Iris pigment epithelial cell (primary cell): ENCODE results near the gene USP38.
"Not testable (repeated sequence)": the region's sequence is repeated elsewhere in the genome, so short reads cannot be mapped to it uniquely, and the experiment has no call there.

Source experiments
- DNase-seq: peaks from one replicate; pipeline ENCODE4 v3.0.0-alpha.2; 2011; ENCODE audit warnings: low read depth

USP38 gene

DNA sequence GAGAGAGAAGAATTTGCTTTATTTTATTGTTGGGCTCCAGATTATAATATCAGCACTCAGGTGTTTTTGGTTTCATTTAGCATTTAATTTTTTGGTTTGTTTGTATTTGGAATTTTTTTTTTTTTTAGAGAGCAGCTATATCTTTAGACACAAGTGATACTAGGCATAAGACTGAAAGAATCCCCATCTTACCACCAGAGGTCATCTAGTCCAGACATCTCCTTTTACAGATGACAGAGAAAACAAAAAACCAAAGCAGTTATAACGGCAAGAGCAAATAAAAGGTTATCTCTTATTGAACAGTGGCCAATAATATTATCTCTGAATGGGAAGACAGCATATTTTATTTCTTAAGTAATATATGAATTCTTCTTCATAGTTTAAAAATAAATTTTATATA, 22.8 kb downstream of the USP38 start:
- DNase-seq, result peak; percentile 27

- DNase-seq, result no peak
Observed at GRCh38 chr4:143212566-143212965, 27.8 kb downstream of the USP38 start.

- DNase-seq, result no peak
Observed at GRCh38 chr4:143215873-143216272, 31.2 kb downstream of the USP38 start.

DNA sequence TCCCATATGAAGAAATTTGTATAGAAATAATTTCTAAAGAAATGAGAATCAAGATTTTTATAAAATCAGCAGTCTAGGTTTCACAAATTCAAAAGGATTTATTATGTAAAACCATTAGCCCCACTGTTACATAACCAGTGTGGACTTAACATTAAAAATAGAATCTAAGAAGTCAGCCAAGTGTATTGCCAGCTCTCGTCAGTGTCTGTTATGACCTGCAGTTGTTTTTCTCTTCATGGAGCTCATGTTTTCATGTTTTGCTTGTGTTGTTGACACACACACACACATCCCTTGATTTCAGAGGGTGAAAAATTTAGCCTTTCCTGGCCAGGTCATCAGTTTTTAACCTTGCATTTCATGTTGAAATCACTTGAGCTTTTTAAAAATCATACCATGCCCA, 39.5 kb downstream of the USP38 start:
- DNase-seq, result no peak

GRCh38 chr4:143225167-143225566, 40.5 kb downstream of the USP38 start:
- no peak for DNase-seq

DNA sequence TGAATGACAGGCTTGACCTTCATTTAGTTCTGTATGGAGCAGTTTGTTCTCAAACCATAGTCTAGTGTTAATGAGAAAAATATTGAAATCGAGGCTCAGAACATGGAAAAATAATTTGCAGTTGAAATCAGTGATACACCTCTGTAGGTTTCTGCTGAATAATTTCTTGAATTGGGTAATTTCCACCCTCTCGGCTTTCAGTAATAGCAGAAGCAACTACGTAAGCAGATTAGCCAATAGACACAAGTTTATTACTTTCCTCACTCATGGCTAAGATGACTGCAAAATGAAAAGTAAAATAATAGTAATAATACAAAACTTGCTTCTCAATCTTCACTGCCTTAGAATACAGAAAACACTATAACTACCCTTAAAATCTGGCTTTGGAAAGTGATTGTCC, 46.0 kb downstream of the USP38 start:
- no peak for DNase-seq

GRCh38 chr4:143232277-143232676, 47.6 kb downstream of the USP38 start:
- no peak for DNase-seq

- DNase-seq, result no peak
Observed at GRCh38 chr4:143234153-143234552, 49.4 kb downstream of the USP38 start.

- not testable (repeated sequence) for DNase-seq
Observed at GRCh38 chr4:143237195-143237594, 52.5 kb downstream of the USP38 start.

DNA sequence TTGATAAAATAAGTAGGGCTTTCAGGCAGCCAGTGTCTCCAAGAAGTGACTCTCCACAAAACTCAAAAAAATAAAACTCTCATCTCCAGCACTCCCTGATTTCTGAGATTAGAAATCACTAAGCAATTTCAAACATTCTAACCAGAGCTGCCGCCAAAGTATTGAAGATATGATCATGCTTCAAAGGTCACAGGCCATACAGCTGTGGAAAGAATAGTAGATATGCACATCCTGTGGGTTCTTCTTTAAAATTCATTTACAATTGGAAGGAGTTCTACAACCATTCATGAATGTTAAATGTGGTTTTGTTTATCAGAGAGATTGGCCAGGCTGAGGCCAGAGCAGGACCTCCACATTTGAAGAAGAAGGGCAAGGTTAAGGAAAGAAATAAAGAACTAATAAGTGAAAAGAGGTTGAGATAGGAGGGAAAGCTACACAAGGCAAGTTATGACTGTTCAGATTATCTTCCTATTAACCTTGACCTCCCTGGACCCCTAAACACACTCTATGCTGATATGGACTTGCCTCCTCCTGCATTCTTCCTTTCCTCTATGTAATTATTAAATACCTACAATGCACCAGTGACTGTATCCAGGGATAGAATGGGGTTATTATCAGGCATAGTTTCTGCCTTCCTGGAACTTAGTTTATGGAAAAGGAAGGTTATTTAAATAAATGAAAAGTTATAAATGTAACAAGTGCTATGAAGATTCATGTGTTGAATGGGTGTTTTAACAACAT, 56.4 kb downstream of the USP38 start:
- DNase-seq, result no peak

- peak; percentile 49 for DNase-seq
Observed at GRCh38 chr4:143241892-143242291, 57.2 kb downstream of the USP38 start.

DNA sequence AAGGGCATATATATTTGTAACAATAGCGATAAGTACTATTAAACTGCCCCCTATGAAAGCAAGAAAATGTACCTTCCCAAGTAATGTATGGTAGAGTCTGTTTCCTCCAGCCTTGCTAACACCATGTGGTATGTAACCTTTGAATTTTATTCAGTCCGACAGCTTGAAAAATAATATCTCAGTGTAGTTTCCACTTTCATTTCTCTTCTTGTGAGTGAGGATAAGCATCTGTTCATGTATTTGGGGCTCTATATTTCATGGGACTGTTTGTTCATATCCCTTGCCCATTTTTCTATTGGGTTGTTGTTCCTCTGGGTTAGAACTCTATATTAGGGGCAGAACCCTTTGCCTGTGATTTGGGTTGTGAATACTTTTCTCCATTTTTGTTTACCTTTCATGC, 58.3 kb downstream of the USP38 start:
- no peak for DNase-seq

DNA sequence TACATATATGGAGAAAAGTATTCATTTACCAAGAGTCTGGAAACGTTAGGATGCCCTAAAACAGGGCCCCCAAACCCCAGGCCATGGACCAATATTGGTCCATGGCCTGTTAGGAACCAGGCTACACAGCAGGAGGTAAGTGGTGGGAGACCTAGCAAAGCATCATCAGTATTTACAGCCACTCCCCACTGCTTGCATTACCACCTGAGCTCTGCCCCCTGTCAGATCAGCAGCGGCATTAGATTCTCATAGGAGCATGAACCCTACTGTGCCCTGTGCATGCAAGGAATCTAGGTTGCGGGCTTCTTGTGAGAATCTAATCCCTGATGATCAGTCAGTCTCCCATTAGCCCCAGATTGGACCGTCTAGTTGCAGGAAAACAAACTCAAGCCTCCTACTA, 62.3 kb downstream of the USP38 start:
- no peak for DNase-seq

DNA sequence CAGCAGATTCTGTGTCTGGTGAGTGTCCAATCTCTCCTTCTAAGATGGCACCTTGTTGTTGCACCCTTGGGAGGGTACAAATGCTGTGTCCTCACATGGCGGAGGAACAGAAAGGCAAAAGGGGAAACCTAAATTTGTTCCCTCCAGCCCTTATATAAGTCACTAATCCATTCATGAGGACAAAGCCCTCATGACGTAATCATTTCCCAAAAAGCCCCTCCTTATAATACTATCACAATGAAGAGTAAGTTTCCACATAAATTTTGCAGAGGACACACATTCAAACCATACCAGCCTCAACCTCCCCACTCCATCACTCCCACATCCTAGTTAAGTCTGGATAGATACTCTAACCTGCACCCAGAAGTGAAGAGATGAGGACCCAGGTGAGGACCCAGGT, 63.1 kb downstream of the USP38 start:
- no peak for DNase-seq

DNA sequence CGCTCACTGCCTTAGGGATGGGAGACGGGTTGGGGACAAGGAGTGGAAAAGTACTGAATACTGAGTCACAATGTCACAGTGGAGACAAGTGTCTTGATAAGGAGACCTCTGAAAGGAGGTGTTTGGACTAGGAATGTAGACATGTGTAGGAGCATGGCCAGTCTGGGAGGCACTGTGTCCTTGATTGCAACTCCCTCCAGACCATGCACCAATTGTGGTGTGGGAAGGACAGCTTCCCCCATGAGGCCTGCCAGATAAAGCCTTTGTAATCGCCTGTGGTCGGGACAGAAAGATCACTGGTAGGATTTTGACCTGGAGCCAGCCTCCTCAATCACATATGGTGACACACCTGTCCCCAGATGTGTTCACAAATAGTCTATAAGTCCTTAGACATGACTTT, 64.1 kb downstream of the USP38 start:
- no peak for DNase-seq

DNA sequence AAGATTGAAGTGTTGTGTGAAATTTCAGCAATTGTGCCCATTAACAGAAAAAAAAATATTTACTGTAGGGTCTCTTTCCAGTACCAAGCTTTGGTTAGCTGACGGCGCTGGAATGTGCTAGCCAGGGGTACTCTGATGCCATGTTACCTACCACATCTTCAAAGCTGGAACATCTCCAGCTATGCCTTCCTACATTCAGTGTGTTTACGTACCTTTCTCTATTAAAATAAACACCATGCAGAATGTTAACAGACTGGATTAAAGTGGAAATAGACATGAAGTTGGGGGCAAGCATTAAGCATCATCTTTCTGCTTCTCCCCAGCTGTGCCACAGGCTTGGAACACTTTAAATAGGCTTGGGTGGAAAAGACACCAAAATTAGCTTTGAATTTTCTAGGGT, 65.9 kb downstream of the USP38 start:
- no peak for DNase-seq

DNA sequence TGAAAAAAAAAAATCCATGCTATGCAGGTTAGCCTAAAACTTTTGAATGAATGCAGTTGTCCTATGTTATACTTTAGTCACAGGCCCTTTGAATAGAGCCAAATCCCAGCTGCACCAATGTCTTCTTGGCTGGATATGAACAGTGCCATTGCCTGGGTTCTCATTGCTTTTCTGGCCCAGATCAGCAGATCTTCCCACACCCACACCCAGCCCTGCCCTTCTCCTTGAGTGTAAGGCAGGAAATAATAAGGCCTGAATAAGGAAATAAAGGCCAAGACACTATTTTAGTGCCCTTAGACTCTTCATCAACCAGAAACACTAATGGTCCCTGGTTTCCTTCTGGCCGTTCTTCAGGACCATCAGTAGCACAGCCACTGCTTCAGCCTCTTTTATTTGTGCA, 66.6 kb downstream of the USP38 start:
- no peak for DNase-seq

DNA sequence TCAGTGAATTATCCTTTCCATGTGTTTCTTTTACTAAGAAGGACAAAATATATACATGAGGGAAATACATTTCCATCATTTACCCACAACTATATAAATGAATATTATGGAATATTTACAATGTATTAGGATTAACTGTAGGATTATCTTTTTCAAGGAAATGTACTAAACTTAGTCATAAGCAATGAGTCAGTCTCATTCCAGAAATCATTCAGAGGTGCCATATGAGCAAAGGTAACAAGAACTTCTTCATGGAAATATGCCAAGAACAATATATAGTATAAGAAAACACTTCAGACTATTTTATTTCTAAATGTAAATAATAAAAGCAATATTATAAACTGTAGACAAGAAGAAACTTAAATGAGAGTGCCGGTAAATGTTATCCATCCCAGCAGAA, 67.1 kb downstream of the USP38 start:
- peak; percentile 68 for DNase-seq

GRCh38 chr4:143252478-143252877, 67.8 kb downstream of the USP38 start:
- no peak for DNase-seq

DNA sequence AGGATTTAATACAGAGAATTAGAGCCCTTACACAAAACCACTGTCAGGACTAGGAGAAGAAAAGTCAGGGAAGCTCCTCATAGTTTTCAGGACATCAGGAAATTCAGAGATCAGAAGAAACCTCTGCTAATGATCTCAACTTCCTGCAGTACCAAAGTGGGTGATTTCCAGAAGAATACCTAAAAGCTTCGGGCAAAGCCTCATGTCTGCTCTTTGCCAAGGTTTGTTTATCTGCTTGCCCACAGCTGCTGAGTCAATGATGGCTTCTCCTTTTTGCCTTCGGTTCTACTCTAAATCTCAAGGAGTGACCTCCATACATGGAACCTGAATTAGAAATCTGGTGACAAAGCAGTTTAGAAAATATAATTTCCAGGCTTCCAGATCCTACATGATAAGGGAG, 68.4 kb downstream of the USP38 start:
- peak; percentile 34 for DNase-seq

DNA sequence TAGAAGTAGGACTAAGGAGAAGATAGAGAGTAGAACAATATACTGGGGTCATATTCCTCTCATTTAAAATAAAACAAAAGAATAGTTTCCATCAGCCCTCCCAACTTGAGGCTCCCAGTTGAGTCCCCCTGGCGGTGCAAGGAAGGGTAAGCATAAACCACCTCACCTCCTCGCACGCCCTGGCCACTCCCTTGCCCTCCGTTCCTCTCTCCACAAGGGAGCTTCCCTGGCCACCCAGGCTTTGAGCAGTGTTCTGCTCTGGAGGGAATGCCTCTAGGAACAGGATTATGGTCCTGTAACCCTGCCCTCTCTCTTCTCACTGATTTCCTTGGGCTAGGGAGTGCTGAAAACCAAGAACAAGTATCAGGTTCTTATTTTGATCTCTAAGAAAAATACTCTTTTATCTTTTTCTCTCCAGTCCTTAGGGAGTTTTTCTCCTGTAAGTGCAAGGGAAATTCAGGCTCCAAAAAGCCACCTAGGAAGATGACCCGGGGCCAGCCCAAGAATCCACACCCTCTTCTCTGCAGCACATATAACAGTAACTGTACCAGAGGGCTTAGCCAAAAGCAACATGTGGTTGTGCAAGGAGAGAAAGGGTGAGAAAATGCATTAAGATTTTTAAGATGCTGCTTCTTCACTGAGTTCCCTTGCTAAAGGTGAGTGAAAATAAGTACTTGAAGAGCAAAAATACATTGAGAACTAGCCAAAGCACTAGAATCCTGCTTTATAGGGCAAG, 69.9 kb downstream of the USP38 start:
- no peak for DNase-seq

DNA sequence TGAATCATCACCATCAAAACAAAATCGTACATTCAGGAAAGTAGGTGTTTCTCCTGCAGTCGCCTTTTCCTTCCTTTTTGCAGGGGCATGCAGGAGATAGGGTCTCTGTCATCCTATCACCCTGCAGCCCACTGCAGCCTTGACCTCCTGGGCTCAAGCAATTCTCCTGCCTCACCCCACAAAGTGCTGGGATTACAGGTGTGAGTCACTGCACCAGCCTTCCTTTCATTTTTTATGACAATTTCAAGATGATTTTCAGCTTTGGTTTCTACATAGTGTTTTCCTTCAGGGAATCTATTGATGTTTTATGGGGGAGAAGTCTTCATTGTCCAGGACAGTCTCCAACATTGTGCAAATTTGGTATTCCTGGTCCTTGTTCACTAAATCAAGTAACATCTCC, 71.7 kb downstream of the USP38 start:
- no peak for DNase-seq

GRCh38 chr4:143257356-143257755, 72.6 kb downstream of the USP38 start:
- no peak for DNase-seq

DNA sequence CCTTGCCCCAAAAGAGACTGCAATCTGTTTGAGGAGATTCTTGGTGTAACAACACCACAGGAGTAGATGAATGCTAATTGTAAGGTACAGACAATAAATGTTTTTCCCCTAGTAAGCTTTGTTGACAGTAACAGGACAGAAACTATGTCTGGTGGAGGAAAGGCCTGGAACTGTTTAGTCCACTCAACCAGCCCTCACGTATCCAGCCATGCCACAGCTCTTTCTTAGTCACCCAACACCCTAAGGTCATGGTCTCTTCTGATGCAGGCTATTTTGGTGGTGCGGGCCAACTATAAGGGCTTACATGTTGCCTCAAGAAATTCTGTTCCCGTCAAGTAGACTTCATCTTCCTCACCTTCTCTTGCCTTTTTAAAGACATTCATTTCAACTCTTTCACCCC, 76.0 kb downstream of the USP38 start:
- DNase-seq, result no peak
